Osteoblast (primary cell): ENCODE results near the gene ZFP92. TPM values are rescaled to one million over a fixed set of nuclear protein-coding genes. Genes with fewer than 3 reads are reported as not detected.

ENCODE experiments used
- DNase-seq: peaks from one replicate; pipeline ENCODE4 v3.0.0; 2011; ENCODE audit warnings: low spot score, mixed read lengths; ENCODE audit not compliant: insufficient read length; ENCODE audit errors: missing footprints
- H2AFZ ChIP-seq: 2 replicates; pipeline ENCODE4 v1.6.0; 2011; ENCODE audit warnings: mild to moderate bottlenecking, low read length
- H3K27ac ChIP-seq: 2 replicates; pipeline ENCODE4 v1.5.1; 2011; ENCODE audit warnings: mild to moderate bottlenecking, low read depth, low read length, moderate library complexity
- H3K27me3 ChIP-seq: 2 replicates; pipeline ENCODE4 v1.6.0; 2012; ENCODE audit warnings: mild to moderate bottlenecking, control low read depth, inconsistent platforms, low read length, moderate library complexity; ENCODE audit not compliant: insufficient read depth
- H3K36me3 ChIP-seq: 2 replicates; pipeline ENCODE4 v1.5.1; 2011; ENCODE audit warnings: mild to moderate bottlenecking, low read length, control low read depth, moderate library complexity; ENCODE audit not compliant: insufficient read depth
- H3K4me1 ChIP-seq: 2 replicates; pipeline ENCODE4 v1.5.1; 2011; ENCODE audit warnings: mild to moderate bottlenecking, low read length, control low read depth, moderate library complexity; ENCODE audit not compliant: insufficient read depth
- H3K4me2 ChIP-seq: 2 replicates; pipeline ENCODE4 v1.6.0; 2011; ENCODE audit warnings: mild to moderate bottlenecking, low read length; ENCODE audit not compliant: insufficient read depth
- H3K4me3 ChIP-seq: fragments of 200-600 bp; sonication (generic); 3 replicates; pipeline ENCODE4 v1.5.1; 2012; ENCODE audit warnings: mild to moderate bottlenecking, low read length, inconsistent platforms; ENCODE audit not compliant: insufficient read depth
- H3K79me2 ChIP-seq: 2 replicates; pipeline ENCODE4 v1.6.0; 2012; ENCODE audit warnings: mild to moderate bottlenecking, low read length, control low read depth, inconsistent platforms; ENCODE audit not compliant: insufficient read depth
- H3K9me3 ChIP-seq: 2 replicates; pipeline ENCODE4 v1.5.1; 2011; ENCODE audit warnings: low read depth, low read length, control low read depth
- H4K20me1 ChIP-seq: 2 replicates; pipeline ENCODE4 v1.6.0; 2012; ENCODE audit warnings: mild to moderate bottlenecking, low read length, control low read depth; ENCODE audit not compliant: insufficient read depth
- total RNA-seq: library from RNA; depleted of rRNA; stranded (reverse); fragments of >200 nt; gene quantifications from 2 replicates; pipeline ENCODE4 v1.2.3, GENCODE V29; 2012
- TF ChIP-seq, protein P1 (sequence below): IDR thresholded peaks from 2 replicates; pipeline ENCODE4 v1.5.1; 2011; ENCODE audit warnings: mild to moderate bottlenecking, low read depth, low read length, moderate library complexity; ENCODE audit errors: extremely low read depth

The ZFP92 gene
- total RNA-seq, 1 donor, result not detected

DNA sequence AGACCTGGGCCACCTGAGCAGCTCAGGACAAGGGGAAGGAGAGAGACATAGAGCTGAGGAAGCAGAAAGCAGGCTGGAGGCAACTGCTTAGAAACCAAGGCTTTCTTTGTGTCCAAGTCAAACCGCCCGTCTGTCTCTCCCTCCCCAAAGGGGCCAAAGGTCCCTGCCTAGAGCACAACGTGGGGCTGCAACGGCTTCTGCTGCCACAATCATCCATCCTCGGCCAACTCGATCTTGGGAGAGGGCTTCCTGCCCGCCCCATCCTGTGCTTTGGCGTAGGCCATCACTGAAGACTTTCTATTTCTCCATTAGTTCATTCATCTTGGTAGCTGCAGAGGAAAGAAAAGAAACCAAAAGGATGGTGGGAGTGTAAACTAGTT lies 36.3 kb downstream of the ZFP92 start:
- Histone ChIP-seq H3K27ac (no peak overlapping the region), H4K20me1 (no peaks in the 10 kb centered on the region), H3K36me3 (no peaks in the 10 kb centered on the region), H3K79me2 (no peaks in the 10 kb centered on the region), H3K4me2 (no peak overlapping the region), H3K4me3 (no peak overlapping the region), H3K9me3 (no peaks in the 10 kb centered on the region), H2AFZ (no peak overlapping the region), H3K4me1 (no peaks in the 10 kb centered on the region), H3K27me3 (no peaks in the 10 kb centered on the region)
- TF ChIP-seq, protein P1, sequence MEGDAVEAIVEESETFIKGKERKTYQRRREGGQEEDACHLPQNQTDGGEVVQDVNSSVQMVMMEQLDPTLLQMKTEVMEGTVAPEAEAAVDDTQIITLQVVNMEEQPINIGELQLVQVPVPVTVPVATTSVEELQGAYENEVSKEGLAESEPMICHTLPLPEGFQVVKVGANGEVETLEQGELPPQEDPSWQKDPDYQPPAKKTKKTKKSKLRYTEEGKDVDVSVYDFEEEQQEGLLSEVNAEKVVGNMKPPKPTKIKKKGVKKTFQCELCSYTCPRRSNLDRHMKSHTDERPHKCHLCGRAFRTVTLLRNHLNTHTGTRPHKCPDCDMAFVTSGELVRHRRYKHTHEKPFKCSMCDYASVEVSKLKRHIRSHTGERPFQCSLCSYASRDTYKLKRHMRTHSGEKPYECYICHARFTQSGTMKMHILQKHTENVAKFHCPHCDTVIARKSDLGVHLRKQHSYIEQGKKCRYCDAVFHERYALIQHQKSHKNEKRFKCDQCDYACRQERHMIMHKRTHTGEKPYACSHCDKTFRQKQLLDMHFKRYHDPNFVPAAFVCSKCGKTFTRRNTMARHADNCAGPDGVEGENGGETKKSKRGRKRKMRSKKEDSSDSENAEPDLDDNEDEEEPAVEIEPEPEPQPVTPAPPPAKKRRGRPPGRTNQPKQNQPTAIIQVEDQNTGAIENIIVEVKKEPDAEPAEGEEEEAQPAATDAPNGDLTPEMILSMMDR, result no peak
- DNase-seq, result peak; percentile 79

DNA sequence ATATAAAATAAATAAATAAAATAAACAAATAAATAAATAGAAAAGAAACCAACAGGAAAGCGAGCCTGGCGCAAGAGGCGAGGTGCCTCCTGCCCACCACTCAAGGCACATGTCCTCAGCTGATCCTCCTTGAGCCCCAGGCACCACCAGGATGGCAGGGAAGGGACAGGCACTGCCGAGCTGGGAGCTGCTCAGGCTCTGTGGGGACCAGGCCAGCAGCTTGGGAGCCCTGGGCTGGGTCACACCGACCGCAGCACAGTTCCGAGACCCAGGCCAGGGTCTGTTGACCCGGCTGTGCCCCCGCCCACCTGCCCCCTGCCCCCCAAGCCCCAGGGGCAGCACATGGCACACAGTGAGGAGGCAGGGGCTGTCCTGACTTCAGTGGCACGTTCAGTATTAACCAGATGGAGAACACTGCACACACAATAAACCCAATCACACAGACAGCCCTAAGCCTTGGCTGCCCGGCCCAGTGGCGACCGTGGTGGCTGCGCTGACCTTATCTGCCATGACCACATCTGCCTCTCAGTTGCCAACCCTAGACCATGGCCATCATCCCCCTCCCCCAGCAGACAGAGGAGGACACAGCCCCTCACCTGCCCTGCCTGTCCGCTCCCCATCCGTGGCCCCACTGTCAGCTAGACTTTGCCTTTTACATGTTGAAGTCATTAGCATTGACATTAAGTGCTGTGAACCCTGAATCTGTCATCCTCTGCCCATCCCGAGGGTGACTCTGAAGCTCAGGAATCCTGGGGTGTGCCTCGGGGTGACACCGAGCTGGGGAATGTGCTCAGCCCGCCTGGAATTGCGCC lies 37.5 kb downstream of the ZFP92 start:
- DNase-seq, result peak; percentile 86
- H4K20me1 ChIP-seq, result no peaks in the 10 kb centered on the region
- H3K36me3 ChIP-seq, result no peaks in the 10 kb centered on the region
- no peak overlapping the region for H3K4me3 ChIP-seq
- H3K79me2 ChIP-seq, result no peaks in the 10 kb centered on the region
- TF ChIP-seq, protein P1, result no peak
- no peak overlapping the region for H2AFZ ChIP-seq
- H3K27ac ChIP-seq, result no peak overlapping the region
- H3K4me2 ChIP-seq, result no peak overlapping the region
- H3K27me3 ChIP-seq, result no peaks in the 10 kb centered on the region
- H3K4me1 ChIP-seq, result no peaks in the 10 kb centered on the region
- H3K9me3 ChIP-seq, result no peaks in the 10 kb centered on the region

DNA sequence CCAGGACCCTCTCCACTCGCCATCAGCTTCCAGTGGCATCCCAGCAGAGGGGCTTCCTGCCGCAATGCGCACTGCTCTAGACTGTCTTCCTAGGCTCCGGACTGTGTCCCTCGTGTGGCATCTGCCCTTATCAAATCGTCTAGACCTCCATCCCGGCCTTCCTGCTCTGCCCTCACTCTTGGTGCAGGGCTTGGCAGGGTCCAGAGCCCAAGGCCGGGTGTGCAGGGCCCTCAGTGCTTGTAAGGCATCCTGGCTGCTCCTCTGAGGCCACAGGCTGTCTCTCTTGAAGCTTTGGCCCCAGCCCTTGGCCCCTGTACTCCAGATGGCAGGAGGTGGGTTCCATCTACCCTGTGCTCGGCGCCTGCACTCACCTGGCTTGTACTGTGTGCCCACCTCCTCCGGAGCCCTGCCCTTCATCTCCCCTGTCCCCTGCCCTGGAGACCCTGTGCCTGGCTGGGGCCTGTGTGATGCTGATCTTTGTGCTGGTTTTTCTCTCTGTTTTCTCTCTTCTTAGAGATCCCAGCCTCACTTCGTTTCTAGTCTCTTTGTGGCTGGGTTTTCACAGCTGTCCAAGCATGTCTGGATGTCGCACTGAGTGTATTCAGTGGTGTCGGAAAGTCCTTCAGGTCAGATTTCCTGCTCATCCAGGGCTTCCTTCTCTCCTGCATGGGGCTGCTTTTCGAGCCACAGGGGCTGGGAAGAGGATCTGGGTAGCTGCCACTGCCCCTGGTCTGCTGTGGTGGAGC lies 38.3 kb downstream of the ZFP92 start:
- no peaks in the 10 kb centered on the region for H3K4me1 ChIP-seq
- no peak overlapping the region for H3K27ac ChIP-seq
- no peak overlapping the region for H2AFZ ChIP-seq
- TF ChIP-seq, protein P1, result no peak
- no peaks in the 10 kb centered on the region for H3K36me3 ChIP-seq
- H3K4me2 ChIP-seq, result no peak overlapping the region
- no peaks in the 10 kb centered on the region for H3K27me3 ChIP-seq
- peak; percentile 86 for DNase-seq
- H3K4me3 ChIP-seq, result no peak overlapping the region
- H4K20me1 ChIP-seq, result no peaks in the 10 kb centered on the region
- H3K79me2 ChIP-seq, result no peaks in the 10 kb centered on the region
- H3K9me3 ChIP-seq, result no peaks in the 10 kb centered on the region
